ENCODE results near the gene PCYT1A. TPM values are rescaled to one million over a fixed set of nuclear protein-coding genes. Genes with fewer than 3 reads are reported as not detected.
A peak's percentile ranks its signal among the peaks of the same experiment; 100 is the strongest.
"Not testable (repeated sequence)": the region's sequence is repeated elsewhere in the genome, so short reads cannot be mapped to it uniquely, and the experiment has no call there.

PCYT1A gene
- total RNA-seq, 2 donors from 2014 or later = 64.7 to 102 TPM

GRCh38 chr3:196321162-196321561 is 33.6 kb upstream of the PCYT1A start:
- DNase-seq (ENCODE audit: low spot score) = no peak
- no peaks in the 10 kb centered on the region for H3K36me3 ChIP-seq

GRCh38 chr3:196320137-196320536 is 32.6 kb upstream of the PCYT1A start:
- DNase-seq (ENCODE audit: low spot score) (no peak), ATAC-seq (ENCODE audit: insufficient number of reproducible peaks, low FRiP score, low read depth) (no peak)
- TF ChIP-seq CTCF (IDR thresholded peaks at IDR 0.05) = no peak
- H3K27ac ChIP-seq = no peak overlapping the region
- no peaks in the 10 kb centered on the region for H3K27me3 ChIP-seq (replicated peaks; ENCODE audit: insufficient read depth)
- no peak overlapping the region for H3K4me3 ChIP-seq
- H3K4me1 ChIP-seq (ENCODE audit: control insufficient read depth in 1 of 2, low read depth in 2 of 2) = no peaks in the 10 kb centered on the region
- no peaks in the 10 kb centered on the region for H3K9me3 ChIP-seq
- H3K36me3 ChIP-seq = no peaks in the 10 kb centered on the region

More at GRCh38 chr3:196321162-196321561, 33.6 kb upstream of the PCYT1A start:
- Histone ChIP-seq H3K27me3 (replicated peaks; ENCODE audit: insufficient read depth) (no peaks in the 10 kb centered on the region), H3K4me3 (no peak overlapping the region), H3K27ac (no peak overlapping the region), H3K9me3 (no peaks in the 10 kb centered on the region), H3K4me1 (ENCODE audit: control insufficient read depth in 1 of 2, low read depth in 2 of 2) (no peaks in the 10 kb centered on the region)
- TF ChIP-seq CTCF (IDR thresholded peaks at IDR 0.05) = no peak
- ATAC-seq (ENCODE audit: insufficient number of reproducible peaks, low FRiP score, low read depth) = no peak

DNA sequence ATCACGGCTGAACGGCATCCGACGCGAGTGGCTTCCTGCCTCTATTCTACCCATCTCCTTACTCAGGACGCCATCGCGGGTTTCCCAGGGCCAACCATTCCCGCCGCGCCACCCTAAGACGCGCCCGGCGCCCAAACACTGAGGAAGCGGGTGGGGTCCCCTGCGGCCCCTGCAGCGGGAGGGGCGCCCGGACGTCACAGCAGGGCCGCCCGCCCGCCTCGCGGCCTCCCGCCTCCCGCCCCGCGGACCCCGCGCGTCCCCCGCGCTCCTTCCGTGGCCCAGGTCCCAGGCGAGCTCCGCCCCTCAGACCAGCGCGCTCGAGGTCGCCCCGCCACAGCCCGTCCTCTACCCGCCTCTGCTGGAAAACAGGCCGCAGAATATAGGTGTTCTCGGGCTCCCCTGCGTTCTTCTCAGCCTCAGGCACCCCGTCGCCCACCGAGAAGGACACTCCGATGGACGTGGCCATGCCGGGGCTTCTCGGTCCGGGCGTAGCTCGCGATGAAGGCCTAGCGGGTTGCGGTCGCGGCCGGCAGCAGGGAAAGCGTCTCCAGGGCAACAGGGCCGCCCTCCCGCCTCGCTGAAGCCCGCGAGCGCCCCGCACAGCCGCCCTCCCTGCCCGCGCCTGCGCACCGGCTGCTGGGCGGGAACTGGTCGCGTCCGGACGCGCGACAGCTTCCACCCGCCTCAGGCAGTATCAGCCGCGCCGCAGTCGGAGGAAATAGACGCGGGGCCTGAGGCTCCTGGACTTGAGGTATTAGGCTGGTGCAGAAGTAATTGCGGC is 30.4 kb upstream of the PCYT1A start, which contains the start of gene DYNLT2B:
DYNLT2B (minus strand) TSS at position 554 of the 781 bp plus-strand sequence; CDS start at position 466, 88 bp downstream.
- DNase-seq (ENCODE audit: low spot score) (peak; percentile 19), ATAC-seq (ENCODE audit: insufficient number of reproducible peaks, low FRiP score, low read depth) (peak; percentile 67)
- H3K4me1 ChIP-seq (ENCODE audit: control insufficient read depth in 1 of 2, low read depth in 2 of 2) = no peaks in the 10 kb centered on the region
- no peak for TF ChIP-seq CTCF (IDR thresholded peaks at IDR 0.05)
- peak within 1 kb of the TSS; percentile 79 to 85 for H3K27ac ChIP-seq
- no peaks in the 10 kb centered on the region for H3K36me3 ChIP-seq
- no peaks in the 10 kb centered on the region for H3K27me3 ChIP-seq (replicated peaks; ENCODE audit: insufficient read depth)
- H3K9me3 ChIP-seq = no peaks in the 10 kb centered on the region
- peak within 1 kb of the TSS; percentile 91 for H3K4me3 ChIP-seq

- Histone ChIP-seq H3K27ac (peak overlapping the region; percentile 79 to 85), H3K4me3 (peak overlapping the region; percentile 91)
- not testable (repeated sequence) for H3K36me3 ChIP-seq; H3K9me3 ChIP-seq; H3K4me1 ChIP-seq (ENCODE audit: control insufficient read depth in 1 of 2, low read depth in 2 of 2); ATAC-seq (ENCODE audit: insufficient number of reproducible peaks, low FRiP score, low read depth); DNase-seq (ENCODE audit: low spot score); H3K27me3 ChIP-seq (replicated peaks; ENCODE audit: insufficient read depth)
These were observed 29.5 kb upstream of the PCYT1A start for GRCh38 chr3:196316799-196317686.

DNA sequence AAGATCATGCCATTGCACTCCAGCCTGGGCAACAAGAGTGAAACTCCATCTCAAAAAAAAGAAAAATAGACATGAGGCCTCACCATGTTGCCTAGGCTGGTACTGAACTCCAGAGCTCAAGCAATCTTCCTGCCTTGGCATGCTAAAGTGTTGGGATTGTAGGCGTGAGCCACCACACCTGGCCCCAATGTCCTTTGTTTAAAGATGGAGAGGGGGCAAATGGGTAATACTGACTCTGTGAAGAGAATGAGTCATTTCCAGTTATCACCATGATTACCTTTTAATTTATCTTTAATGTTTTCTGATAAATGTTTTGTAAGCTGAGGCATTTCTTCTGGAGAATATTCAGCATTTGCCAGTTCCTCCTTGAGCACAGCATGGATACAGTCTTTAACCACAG is 28.3 kb upstream of the PCYT1A start:
- Histone ChIP-seq H3K4me3 (no peak overlapping the region), H3K9me3 (no peaks in the 10 kb centered on the region), H3K27ac (no peak overlapping the region), H3K36me3 (no peaks in the 10 kb centered on the region), H3K27me3 (replicated peaks; ENCODE audit: insufficient read depth) (no peaks in the 10 kb centered on the region), H3K4me1 (ENCODE audit: control insufficient read depth in 1 of 2, low read depth in 2 of 2) (no peaks in the 10 kb centered on the region)
- DNase-seq (ENCODE audit: low spot score) = no peak
- no peak for ATAC-seq (ENCODE audit: insufficient number of reproducible peaks, low FRiP score, low read depth)
- TF ChIP-seq CTCF (IDR thresholded peaks at IDR 0.05) = no peak
